Colonic mucosa (tissue), 4 donors: ENCODE data around the gene NT5C2. TPM values are rescaled to one million over a fixed set of nuclear protein-coding genes. Genes with fewer than 3 reads are reported as not detected.
A peak's percentile ranks its signal among the peaks of the same experiment; 100 is the strongest.

Experiments
- DNase-seq: peaks from one replicate; pipeline ENCODE4 v3.0.0-alpha.2; 2020
- H3K27ac ChIP-seq: fragments of 200-600 bp; one replicate; pipeline ENCODE4 v1.8.0; 2021
- H3K27me3 ChIP-seq: fragments of 200-600 bp; one replicate; pipeline ENCODE4 v1.8.0; 2021
- H3K36me3 ChIP-seq: fragments of 200-600 bp; one replicate; pipeline ENCODE4 v1.8.0; 2021
- H3K4me1 ChIP-seq: fragments of 200-600 bp; one replicate; pipeline ENCODE4 v1.8.0; 2021; ENCODE audit warnings: mild to moderate bottlenecking
- H3K4me3 ChIP-seq: fragments of 200-600 bp; one replicate; pipeline ENCODE4 v1.8.0; 2021
- H3K9ac ChIP-seq, 2 donors: one replicate each; pipeline ENCODE4 v1.7.0; 2013; ENCODE audit warnings: control low read depth in 2 of 2, low read depth in 2 of 2, low read length in 2 of 2
- H3K9me3 ChIP-seq: fragments of 200-600 bp; one replicate; pipeline ENCODE4 v1.8.0; 2021
- intact Hi-C: fragments of 100-400 bp; cut with DNase I; formaldehyde crosslinking; loops from one replicate; pipeline ENCODE4 v1.14.1; 2022
- total RNA-seq, 2 donors: library from RNA; stranded (reverse); fragmentation: NEBNext Ultra II Directional in 1 of 2; extraction: Animal tissue kit (Norgen Biotek cat#: 25700) in 1 of 2; gene quantifications; one replicate each; pipeline ENCODE4 v1.2.1, GENCODE V29; 2021
- TF ChIP-seq, protein P1 (sequence below): fragments of 200-600 bp; IDR thresholded peaks from one replicate; pipeline ENCODE4 v1.8.0; 2022; ENCODE audit warnings: antibody characterized with exemption, mild to moderate bottlenecking
- donor health status: healthy.
- donor health status: DM: no; HTN: no; CAD: no.
- donor health status: DM: no; HTN: no; CAD: no.

Gene NT5C2
- total RNA-seq, 2 donors from 2014 or later, result 59.6 to 89.5 TPM

DNA sequence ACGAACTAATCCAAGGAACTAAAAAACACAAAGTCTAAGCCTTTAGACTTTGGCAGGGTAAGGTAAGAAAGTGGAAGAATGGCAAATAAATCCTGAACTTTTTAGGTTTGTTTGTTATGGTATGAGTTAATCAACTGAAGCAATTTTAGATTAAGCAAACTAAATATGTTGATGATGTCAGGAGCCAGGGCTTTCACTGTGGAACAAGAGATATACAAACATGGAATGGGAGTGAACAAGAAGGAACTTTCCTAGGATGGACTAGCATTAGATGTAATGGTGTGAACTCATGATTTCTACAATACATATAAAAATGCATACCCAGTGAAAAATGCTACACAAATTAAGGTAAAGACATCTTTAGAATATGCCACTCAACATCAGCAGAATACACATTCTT is 35.8 kb downstream of the NT5C2 start:
- DNase-seq, result no peak
- Histone ChIP-seq H3K36me3 (no peaks in the 10 kb centered on the region), H3K4me1 (no peaks in the 10 kb centered on the region), H3K27ac (no peak overlapping the region), H3K9me3 (no peaks in the 10 kb centered on the region), H3K27me3 (no peaks in the 10 kb centered on the region), H3K9ac (no peak overlapping the region), H3K4me3 (no peak overlapping the region)
- intact Hi-C loops, result no loop called here
- TF ChIP-seq, protein P1, sequence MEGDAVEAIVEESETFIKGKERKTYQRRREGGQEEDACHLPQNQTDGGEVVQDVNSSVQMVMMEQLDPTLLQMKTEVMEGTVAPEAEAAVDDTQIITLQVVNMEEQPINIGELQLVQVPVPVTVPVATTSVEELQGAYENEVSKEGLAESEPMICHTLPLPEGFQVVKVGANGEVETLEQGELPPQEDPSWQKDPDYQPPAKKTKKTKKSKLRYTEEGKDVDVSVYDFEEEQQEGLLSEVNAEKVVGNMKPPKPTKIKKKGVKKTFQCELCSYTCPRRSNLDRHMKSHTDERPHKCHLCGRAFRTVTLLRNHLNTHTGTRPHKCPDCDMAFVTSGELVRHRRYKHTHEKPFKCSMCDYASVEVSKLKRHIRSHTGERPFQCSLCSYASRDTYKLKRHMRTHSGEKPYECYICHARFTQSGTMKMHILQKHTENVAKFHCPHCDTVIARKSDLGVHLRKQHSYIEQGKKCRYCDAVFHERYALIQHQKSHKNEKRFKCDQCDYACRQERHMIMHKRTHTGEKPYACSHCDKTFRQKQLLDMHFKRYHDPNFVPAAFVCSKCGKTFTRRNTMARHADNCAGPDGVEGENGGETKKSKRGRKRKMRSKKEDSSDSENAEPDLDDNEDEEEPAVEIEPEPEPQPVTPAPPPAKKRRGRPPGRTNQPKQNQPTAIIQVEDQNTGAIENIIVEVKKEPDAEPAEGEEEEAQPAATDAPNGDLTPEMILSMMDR, result no peak

DNA sequence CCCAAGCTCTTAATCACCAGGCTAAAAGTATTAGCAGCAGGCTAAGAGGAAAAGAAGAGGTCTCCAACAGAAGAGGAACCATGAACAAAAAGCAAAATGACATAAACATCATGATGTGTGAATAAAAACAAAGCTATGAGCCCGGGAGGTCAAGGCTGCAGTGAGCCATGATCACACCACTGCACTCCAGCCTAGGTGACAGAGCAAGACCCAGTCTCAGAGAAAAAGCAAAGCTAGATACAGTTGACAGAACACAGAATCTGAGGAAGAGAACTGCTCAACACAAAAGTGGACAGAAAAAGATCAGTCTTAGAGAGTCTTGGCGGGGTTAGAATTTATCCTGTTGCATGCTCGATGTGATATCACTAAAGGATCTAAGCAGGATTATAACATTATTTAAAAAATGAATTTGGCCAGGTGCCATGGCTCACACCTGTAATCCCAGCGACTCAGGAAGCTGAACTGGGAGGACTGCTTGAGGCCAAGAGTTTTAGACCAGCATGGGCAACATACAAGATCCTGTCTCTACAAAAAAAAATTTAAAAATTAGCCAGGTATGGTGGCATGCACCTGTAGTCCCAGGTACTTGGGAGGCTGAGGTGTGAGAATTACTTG is 37.5 kb downstream of the NT5C2 start:
- no peaks in the 10 kb centered on the region for H3K36me3 ChIP-seq
- no peaks in the 10 kb centered on the region for H3K9me3 ChIP-seq
- no peak overlapping the region for H3K9ac ChIP-seq
- no peak overlapping the region for H3K4me3 ChIP-seq
- no peaks in the 10 kb centered on the region for H3K4me1 ChIP-seq
- TF ChIP-seq, protein P1, result no peak
- no peak overlapping the region for H3K27ac ChIP-seq
- intact Hi-C loops, result no loop called here
- DNase-seq, result no peak
- H3K27me3 ChIP-seq, result no peaks in the 10 kb centered on the region

DNA sequence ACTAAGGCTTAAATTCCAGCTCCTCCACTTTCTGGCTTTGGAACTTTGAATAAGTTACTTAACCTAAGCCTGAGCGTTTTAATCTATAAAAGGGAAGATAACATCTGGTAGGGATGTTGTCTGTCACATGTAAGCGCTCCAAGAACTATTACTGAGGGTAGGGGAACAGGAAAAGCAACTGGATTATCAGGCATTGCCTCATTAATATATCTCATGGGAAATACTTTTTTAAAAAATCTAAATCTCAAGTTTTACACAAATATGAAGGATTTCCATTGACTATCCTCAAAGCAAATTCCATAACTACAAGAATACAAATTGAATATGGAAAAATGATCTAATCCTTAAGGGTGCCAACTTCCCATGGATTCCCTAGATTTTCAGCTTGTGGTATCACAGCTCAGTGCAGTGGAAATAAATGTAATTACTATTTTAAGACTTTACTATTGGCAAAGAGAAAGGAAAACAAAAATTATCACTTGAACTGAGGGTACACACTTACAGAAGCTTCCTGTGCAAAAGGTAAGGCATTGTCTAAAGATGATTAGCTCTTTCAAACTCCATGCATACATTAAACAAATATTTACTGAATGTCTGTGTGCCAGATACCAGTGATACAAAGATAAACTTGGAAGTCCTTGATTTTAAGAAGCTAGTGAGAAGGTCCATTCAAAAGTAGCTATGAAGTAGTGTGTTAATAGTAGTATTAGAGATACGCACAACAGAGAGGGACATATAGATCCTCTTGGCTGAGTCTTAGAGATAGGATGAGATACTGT is 38.4 kb downstream of the NT5C2 start:
- H3K27me3 ChIP-seq, result no peaks in the 10 kb centered on the region
- DNase-seq, result no peak
- no peaks in the 10 kb centered on the region for H3K36me3 ChIP-seq
- no peak overlapping the region for H3K4me3 ChIP-seq
- TF ChIP-seq, protein P1, result no peak
- no peak overlapping the region for H3K27ac ChIP-seq
- no peaks in the 10 kb centered on the region for H3K4me1 ChIP-seq
- no peaks in the 10 kb centered on the region for H3K9me3 ChIP-seq
- intact Hi-C loops, result no loop called here
- no peak overlapping the region for H3K9ac ChIP-seq

DNA sequence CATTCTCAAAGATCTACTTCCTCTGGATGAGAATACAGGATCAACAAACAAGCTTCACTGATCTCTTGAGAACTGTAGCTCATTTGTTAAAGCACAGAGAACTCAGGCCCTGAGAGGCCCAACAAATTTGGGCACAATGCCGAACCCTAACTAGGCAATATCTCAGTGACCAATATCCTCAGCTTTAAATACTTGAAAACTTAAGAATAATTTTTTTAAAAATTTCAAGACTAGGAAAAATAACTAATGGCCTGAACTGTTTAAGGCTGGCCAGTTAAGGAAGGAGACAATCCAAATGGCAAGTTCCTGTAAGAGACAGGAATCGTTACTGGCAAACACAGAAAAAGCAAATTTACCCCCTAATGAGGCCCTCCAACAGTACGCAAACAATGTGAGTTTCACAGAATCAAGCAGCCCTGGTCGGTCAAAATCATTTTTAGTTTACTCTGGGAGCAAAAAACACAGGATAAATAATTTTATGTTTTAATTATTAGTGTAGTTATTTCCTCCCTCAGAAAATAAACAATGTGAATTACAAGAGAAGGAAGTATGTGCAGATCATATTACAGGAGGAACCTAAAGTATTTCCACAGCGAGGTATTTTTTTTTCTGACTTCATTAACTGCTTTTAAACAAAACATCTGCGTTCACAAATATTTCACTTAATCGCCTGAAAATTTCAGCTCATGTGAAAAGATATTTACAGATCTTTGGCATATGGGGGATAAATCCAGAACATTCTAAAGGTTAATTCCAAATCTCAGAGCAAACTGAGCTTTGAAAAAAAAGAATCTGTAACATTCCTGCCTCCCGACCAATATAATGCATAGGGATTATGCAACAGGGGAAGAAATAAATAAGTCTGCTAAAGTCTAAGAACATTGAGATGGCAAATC is 39.5 kb downstream of the NT5C2 start:
- Histone ChIP-seq H3K9ac (peak overlapping the region in 1 of 2 donors; percentile 14), H3K4me3 (no peak overlapping the region), H3K4me1 (no peaks in the 10 kb centered on the region), H3K27me3 (no peaks in the 10 kb centered on the region), H3K9me3 (no peaks in the 10 kb centered on the region), H3K36me3 (no peaks in the 10 kb centered on the region), H3K27ac (peak overlapping the region; percentile 33)
- intact Hi-C loops, result no loop called here
- TF ChIP-seq, protein P1, result no peak
- DNase-seq, result no peak

DNA sequence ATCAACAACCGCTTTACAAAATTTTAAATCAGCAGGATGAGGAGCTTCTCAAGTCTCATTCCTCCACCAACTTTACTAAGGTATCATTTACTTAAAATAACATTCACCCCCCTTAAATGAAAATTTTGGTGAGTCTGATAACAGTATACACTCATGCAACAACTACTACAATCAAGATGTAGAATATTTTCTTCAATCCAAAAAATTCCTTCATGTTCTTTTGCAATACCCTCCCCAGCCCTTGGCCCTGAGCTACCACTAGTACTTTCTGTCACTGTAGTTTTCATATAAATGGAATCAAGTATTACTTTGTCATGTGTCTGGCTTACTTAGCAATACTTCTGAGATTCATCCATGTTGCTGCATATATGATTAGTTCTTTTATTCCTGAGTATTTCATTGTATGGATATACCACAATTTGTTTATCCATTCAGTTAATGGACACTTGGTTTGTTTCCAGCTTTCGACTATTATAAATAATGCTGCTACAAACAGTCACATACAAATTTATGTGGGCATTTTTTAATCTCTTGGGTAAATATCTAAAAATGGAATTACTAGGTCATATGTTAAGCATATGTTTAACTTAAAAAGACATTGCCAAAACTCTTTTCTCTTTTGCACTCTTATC is 43.0 kb downstream of the NT5C2 start:
- H3K27me3 ChIP-seq, result no peaks in the 10 kb centered on the region
- H3K4me1 ChIP-seq, result no peaks in the 10 kb centered on the region
- no peak overlapping the region for H3K4me3 ChIP-seq
- DNase-seq, result no peak
- H3K9me3 ChIP-seq, result no peaks in the 10 kb centered on the region
- H3K9ac ChIP-seq, result no peak overlapping the region
- H3K27ac ChIP-seq, result no peak overlapping the region
- TF ChIP-seq, protein P1, result no peak
- intact Hi-C loops, result no loop called here
- H3K36me3 ChIP-seq, result no peaks in the 10 kb centered on the region
